GM18907 (cell line): ENCODE results near the gene SRSF11.
"Not testable (repeated sequence)": the region's sequence is repeated elsewhere in the genome, so short reads cannot be mapped to it uniquely, and the experiment has no call there.

Experiments
- ATAC-seq: cut with Tn5 transposase; IDR thresholded peaks from one replicate; pipeline ENCODE4 v1.9.1; 2021; ENCODE audit warnings: mild to moderate bottlenecking, moderate library complexity; ENCODE audit not compliant: unreplicated experiment

The SRSF11 gene, protein sequence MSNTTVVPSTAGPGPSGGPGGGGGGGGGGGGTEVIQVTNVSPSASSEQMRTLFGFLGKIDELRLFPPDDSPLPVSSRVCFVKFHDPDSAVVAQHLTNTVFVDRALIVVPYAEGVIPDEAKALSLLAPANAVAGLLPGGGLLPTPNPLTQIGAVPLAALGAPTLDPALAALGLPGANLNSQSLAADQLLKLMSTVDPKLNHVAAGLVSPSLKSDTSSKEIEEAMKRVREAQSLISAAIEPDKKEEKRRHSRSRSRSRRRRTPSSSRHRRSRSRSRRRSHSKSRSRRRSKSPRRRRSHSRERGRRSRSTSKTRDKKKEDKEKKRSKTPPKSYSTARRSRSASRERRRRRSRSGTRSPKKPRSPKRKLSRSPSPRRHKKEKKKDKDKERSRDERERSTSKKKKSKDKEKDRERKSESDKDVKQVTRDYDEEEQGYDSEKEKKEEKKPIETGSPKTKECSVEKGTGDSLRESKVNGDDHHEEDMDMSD

GRCh38 chr1:70221238-70222121 lies at the start of gene SRSF11:
SRSF11 (plus strand) TSS chr1:70221380; CDS start chr1:70221637, 257 bp downstream.
- peak; percentile 95 for ATAC-seq

- no peak for ATAC-seq
Observed at GRCh38 chr1:70171512-70171911, 49.7 kb upstream of the SRSF11 start.

- not testable (repeated sequence) for ATAC-seq
Observed at GRCh38 chr1:70185181-70185580, 36.0 kb upstream of the SRSF11 start.

DNA sequence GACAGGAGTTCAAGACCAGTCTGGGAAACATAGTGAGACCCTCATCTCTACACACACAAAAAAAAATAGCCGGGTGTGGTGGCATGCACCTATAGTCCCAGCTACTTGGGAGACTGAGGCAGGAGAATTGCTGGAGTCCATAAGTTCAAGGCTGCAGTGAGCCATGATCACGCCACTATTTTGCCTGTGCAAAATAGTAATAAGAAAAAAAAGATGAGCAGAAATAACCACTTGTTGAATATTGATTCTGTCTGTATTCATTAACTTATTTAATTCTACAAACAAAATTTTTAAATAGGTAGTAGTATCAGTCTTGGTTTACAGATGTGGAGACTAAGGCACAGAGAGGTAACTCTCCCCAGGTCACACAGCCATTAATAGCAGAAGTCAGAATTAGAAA lies 32.7 kb upstream of the SRSF11 start:
- no peak for ATAC-seq

GRCh38 chr1:70190180-70190579 lies 31.0 kb upstream of the SRSF11 start:
- ATAC-seq = no peak

GRCh38 chr1:70192446-70192845 lies 28.7 kb upstream of the SRSF11 start:
- not testable (repeated sequence) for ATAC-seq

GRCh38 chr1:70194601-70195000 lies 26.6 kb upstream of the SRSF11 start:
- no peak for ATAC-seq

- peak; percentile 93 for ATAC-seq
Observed at GRCh38 chr1:70195342-70195741, 25.8 kb upstream of the SRSF11 start.

DNA sequence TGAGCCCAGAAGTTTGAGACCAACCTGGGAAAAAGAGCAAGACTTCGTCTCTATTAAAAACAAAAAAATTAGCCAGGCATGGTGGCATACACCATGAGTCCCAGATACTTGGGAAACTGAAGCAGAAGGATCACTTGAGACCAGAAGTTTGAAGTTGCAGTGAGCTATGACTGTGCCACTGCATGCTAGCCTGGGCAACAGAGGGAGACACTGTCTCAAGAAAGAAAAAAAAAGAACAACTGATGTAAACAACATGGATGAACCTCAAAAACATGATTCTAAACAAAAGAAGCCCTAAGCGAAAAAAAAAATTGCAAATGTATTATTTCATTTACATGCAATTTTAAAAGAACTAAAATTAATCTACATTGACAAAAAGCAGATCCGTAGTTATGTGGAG lies 24.8 kb upstream of the SRSF11 start:
- no peak for ATAC-seq

DNA sequence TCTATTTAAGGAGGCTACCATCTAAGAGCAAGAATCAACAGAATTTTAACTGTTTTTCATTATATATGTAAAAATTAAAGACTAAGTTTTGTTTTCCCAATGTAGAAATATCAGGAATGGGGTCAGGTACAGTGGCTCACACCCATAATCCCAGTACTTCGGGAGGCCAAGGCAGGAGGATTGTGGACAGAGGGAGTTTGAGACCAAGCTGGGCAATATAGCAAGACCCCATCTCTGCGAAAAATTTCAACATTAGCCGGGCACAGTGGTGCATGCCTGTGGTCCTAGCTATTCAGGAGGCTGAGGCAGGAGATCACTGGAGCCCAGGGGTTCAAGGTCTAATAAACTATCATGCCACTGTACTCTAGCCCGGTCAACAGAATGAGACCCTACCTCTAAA lies 21.1 kb upstream of the SRSF11 start:
- ATAC-seq = no peak

GRCh38 chr1:70202173-70202758 lies 18.9 kb upstream of the SRSF11 start:
- ATAC-seq = no peak

DNA sequence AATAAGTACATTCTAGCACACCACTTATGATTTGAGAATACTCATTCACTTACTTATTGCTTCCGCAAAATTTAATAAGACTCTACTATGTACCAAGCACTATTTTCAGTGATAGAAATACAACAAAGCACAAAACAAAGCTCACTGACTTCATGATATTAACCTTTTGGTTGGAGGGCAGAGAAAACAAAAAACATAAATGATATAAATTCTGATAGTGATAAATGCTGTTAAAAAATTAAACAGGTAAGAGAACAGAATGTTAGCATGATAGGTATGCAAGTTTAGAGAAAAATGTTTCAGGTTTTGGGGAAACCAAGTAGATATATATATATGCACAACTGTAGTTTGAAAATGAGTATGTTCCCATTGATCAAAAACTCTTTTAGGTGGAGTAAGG lies 17.0 kb upstream of the SRSF11 start:
- no peak for ATAC-seq

DNA sequence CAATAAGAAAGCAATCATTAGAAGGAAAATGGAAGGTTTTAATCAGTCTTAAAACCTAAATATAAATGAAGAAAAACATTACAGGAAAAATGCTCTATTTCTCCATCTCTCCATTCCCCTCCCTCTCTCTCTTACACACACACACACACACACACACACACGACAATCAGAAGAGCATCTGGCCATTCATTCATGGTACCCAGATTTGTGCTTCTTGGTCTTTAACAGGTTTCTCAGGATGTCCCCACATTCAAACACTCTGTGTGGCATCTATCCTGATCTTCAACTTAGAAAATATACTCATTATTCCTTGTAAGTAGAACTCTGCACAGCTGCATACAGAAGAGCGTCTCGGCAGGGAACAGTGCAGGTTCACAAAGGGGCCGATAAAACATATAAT lies 16.6 kb upstream of the SRSF11 start:
- no peak for ATAC-seq

GRCh38 chr1:70205071-70205433 lies 16.1 kb upstream of the SRSF11 start:
- peak; percentile 39 for ATAC-seq

- peak; percentile 80 for ATAC-seq
Observed at GRCh38 chr1:70205434-70206118, 15.6 kb upstream of the SRSF11 start, which contains the start of gene LRRC40. LRRC40 (minus strand) TSS chr1:70205579; CDS start chr1:70205540, 39 bp downstream.

- ATAC-seq = not testable (repeated sequence)
Observed at GRCh38 chr1:70206833-70207232, 14.3 kb upstream of the SRSF11 start.

- ATAC-seq = no peak
Observed at GRCh38 chr1:70207492-70207891, 13.7 kb upstream of the SRSF11 start.

- ATAC-seq = no peak
Observed at GRCh38 chr1:70208292-70208691, 12.9 kb upstream of the SRSF11 start.

- ATAC-seq = no peak
Observed at GRCh38 chr1:70210820-70211219, 10.4 kb upstream of the SRSF11 start.

DNA sequence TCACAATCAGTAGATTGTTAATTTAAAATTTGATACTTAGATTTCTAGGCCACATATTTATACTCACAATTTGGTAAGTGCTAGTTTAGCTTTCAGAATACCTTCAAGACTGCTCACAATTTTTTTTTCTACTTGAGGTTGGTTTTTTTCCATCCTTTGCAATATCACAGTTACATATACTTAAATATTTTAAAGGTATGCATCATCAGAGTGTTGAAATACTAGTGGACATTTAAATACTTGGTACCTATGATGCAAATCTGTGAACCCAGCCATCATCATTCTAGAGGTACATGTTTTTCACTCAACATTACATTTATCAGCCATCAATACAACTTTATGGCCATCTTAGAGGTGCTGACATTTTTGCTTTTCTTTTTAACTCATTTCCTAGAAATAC lies 9.6 kb upstream of the SRSF11 start:
- no peak for ATAC-seq

GRCh38 chr1:70220015-70220414 lies 1.2 kb upstream of the SRSF11 start:
- ATAC-seq = no peak
